ENCODE results near the gene SSPN.

The SSPN gene

GRCh38 chr12:26195250-26195640 is at the start of gene SSPN:
TSS of gene SSPN (plus strand) at chr12:26195573. CDS start at chr12:26195673, 100 bp downstream.
- DNase-seq: no peak

- DNase-seq: no peak
Measured at GRCh38 chr12:26148291-26148690, 47.1 kb upstream of the SSPN start.

- DNase-seq: peak; percentile 22 to 28
Measured at GRCh38 chr12:26149968-26150500, 45.3 kb upstream of the SSPN start.

- peak; percentile 2 to 4 for DNase-seq
Measured at GRCh38 chr12:26150736-26151450, 44.5 kb upstream of the SSPN start.

GRCh38 chr12:26152507-26153102 is 42.8 kb upstream of the SSPN start:
- DNase-seq: no peak

- no peak for DNase-seq
Measured at GRCh38 chr12:26153421-26154154, 41.8 kb upstream of the SSPN start.

GRCh38 chr12:26156201-26156871 is 39.0 kb upstream of the SSPN start:
- no peak for DNase-seq

- DNase-seq: no peak
Measured at GRCh38 chr12:26157001-26157400, 38.4 kb upstream of the SSPN start.

GRCh38 chr12:26158078-26158764 is 37.2 kb upstream of the SSPN start:
- no peak for DNase-seq

GRCh38 chr12:26162174-26162573 is 33.2 kb upstream of the SSPN start:
- DNase-seq: no peak

- no peak for DNase-seq
Measured at GRCh38 chr12:26162905-26163304, 32.5 kb upstream of the SSPN start.

GRCh38 chr12:26164118-26164517 is 31.3 kb upstream of the SSPN start:
- no peak for DNase-seq

- no peak for DNase-seq
Measured at GRCh38 chr12:26172013-26172412, 23.4 kb upstream of the SSPN start.

GRCh38 chr12:26172539-26172938 is 22.8 kb upstream of the SSPN start:
- DNase-seq: no peak

GRCh38 chr12:26172946-26173552 is 22.3 kb upstream of the SSPN start:
- no peak for DNase-seq

GRCh38 chr12:26176725-26177124 is 18.6 kb upstream of the SSPN start:
- DNase-seq: no peak

- DNase-seq: no peak
Measured at GRCh38 chr12:26177283-26177682, 18.1 kb upstream of the SSPN start.

GRCh38 chr12:26179826-26180225 is 15.5 kb upstream of the SSPN start:
- DNase-seq: no peak

- DNase-seq: no peak
Measured at GRCh38 chr12:26182377-26182776, 13.0 kb upstream of the SSPN start.

- DNase-seq: no peak
Measured at GRCh38 chr12:26185532-26186320, 9.6 kb upstream of the SSPN start.

Measured in AML-193 (cell line).